Adipocyte (in vitro differentiated cells): ENCODE data around the gene FAM187B.

Experiments
- DNase-seq: peaks from one replicate; pipeline ENCODE4 v3.0.0-alpha.2; 2015; ENCODE audit warnings: low read depth
- H3K27me3 ChIP-seq: replicated peaks from 2 replicates; pipeline ENCODE4 v1.7.0; 2013; ENCODE audit warnings: mild to moderate bottlenecking, low read length, moderate library complexity; ENCODE audit not compliant: control insufficient read depth, insufficient read depth
- H3K36me3 ChIP-seq: 2 replicates; pipeline ENCODE4 v1.7.0; 2013; ENCODE audit warnings: low read length, mild to moderate bottlenecking, moderate library complexity; ENCODE audit not compliant: control insufficient read depth, insufficient read depth, severe bottlenecking
- H3K4me1 ChIP-seq: 2 replicates; pipeline ENCODE4 v1.7.0; 2013; ENCODE audit warnings: mild to moderate bottlenecking, low read length, moderate library complexity; ENCODE audit not compliant: control insufficient read depth, insufficient read depth
- H3K4me3 ChIP-seq: 2 replicates; pipeline ENCODE4 v1.7.0; 2013; ENCODE audit warnings: mild to moderate bottlenecking, low read length, moderate library complexity
- H3K9ac ChIP-seq: 2 replicates; pipeline ENCODE4 v1.7.0; 2013; ENCODE audit warnings: mild to moderate bottlenecking, low read length, moderate library complexity
- H3K9me3 ChIP-seq: 2 replicates; pipeline ENCODE4 v1.7.0; 2013; ENCODE audit warnings: mild to moderate bottlenecking, low read length, moderate library complexity; ENCODE audit not compliant: control insufficient read depth

Gene FAM187B

DNA sequence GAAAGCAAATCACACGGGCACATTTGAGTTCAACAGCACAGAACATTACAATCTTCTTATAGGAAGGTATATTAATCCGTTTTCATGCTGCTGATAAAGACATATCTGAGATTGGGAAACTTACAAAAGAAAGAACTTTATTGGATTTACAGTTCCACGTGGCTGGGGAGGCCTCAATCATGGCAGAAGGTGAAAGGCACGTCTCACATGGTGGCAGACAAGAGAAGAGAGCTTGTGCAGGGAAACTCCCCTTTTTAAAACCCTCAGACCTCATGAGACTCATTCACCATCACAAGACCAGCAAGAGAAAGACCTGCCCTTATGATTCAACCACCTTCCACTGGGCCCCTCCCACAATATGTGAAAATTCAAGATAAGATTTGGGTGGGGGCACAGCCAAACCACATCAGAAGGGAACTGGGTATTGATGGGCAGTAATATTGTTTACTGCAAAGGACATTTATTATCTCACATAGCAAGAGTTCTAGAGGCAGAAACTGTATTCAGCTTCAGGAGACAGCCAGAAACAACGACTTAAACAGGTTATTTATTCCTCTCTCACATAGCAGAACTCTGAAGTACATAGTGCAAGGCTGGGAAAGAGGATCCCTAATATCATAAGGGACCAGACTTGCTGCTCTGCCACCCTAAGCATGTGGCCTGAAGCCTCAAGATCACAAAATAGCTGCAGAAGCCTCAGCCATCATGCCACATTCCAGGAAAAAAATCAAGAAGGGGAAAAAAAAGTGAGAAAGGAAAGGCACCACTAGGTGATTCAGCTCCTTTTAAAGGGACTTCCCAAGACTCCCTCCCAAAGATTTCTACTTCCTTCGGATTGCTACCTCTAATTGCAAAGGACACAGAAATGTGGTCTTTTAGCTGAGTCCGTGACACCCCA, 50.9 kb downstream of the FAM187B start:
- H3K36me3 ChIP-seq, result no peaks in the 10 kb centered on the region
- no peak overlapping the region for H3K9ac ChIP-seq
- DNase-seq, result no peak
- H3K4me1 ChIP-seq, result peaks cover 14% of the 10 kb centered on the region
- H3K27me3 ChIP-seq, result no peaks in the 10 kb centered on the region
- H3K4me3 ChIP-seq, result no peak overlapping the region
- H3K9me3 ChIP-seq, result no peaks in the 10 kb centered on the region

GRCh38 chr19:35176181-35176570, 52.4 kb downstream of the FAM187B start:
- no peaks in the 10 kb centered on the region for H3K27me3 ChIP-seq
- H3K4me3 ChIP-seq, result no peak overlapping the region
- peaks cover 14% of the 10 kb centered on the region for H3K4me1 ChIP-seq
- no peaks in the 10 kb centered on the region for H3K36me3 ChIP-seq
- peak overlapping the region; percentile 52 for H3K9ac ChIP-seq
- no peaks in the 10 kb centered on the region for H3K9me3 ChIP-seq
- DNase-seq, result no peak
